ENCODE results near the gene TAF1B.

TAF1B gene

DNA sequence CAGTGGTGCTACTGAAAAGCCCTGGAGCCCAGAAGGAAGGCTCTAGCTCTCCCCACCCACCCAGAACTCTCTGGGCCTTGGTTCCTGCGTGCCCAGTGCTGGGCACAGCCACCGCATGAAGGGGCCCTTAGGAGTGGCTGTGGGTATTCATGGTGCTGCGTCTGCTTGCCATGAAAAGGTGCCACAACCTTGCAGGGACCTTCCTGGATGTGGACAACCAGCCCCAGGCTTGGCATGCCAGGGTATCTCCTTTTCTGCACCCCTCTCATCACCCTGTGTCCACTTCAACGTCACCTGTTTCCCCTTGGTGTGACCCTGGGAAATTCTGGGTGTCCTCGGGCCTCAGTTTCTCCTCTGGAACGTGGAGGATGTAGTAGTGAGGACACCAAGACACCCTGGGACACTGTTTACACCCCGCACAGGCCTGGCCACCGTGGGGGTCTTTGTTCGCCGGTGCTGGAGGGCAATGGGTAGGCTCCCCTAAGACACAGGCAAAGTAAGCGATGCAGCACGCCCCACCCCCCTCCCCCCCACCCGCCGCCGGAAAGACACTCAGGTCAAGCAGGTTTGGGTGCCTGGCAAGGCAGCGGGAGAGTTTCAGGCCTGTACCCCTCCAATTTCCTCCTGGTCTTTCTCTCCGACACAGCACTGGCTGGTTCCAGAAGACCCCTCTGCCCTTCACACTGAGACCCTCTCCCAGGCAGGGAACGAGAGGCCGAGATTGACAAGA lies 34.8 kb upstream of the TAF1B start:
- no peak overlapping the region for H3K27ac ChIP-seq (ENCODE audit: insufficient read depth in 1 of 2, low read depth in 1 of 2, low read length in 2 of 2, poor library complexity in 1 of 2, severe bottlenecking in 2 of 2)
- DNase-seq = no peak
- ChIA-PET POLR2A (no interaction called here), CTCF (no interaction called here)
- H3K4me1 ChIP-seq (ENCODE audit: control extremely low read depth in 1 of 4, control insufficient read depth in 4 of 4, insufficient read depth in 4 of 4, low read length in 3 of 4) = peaks cover 0 to 5% (median 3%) of the 10 kb centered on the region in 4 experiments
- no peaks in the 10 kb centered on the region for H3K36me3 ChIP-seq (ENCODE audit: control insufficient read depth in 4 of 4, insufficient read depth in 4 of 4, low read length in 3 of 4)
- WGBS (ENCODE audit: insufficient coverage) = 98% methylated on average over 9 of the region's 19 CpGs
- no peak overlapping the region for H3K4me3 ChIP-seq (ENCODE audit: control insufficient read depth in 1 of 7, extremely low read depth in 1 of 7, insufficient read depth in 4 of 7, low read depth in 2 of 7, low read length in 6 of 7)
- no peaks in the 10 kb centered on the region for H3K27me3 ChIP-seq (replicated peaks in 2 of 5; ENCODE audit: control insufficient read depth in 4 of 5, insufficient read depth in 5 of 5, low read length in 4 of 5)
- peaks cover 0 to 2% (median 0%) of the 10 kb centered on the region in 5 experiments for H3K9me3 ChIP-seq (ENCODE audit: control extremely low read depth in 1 of 5, control insufficient read depth in 4 of 5, insufficient read depth in 2 of 5, low read depth in 1 of 5, low read length in 4 of 5)

DNA sequence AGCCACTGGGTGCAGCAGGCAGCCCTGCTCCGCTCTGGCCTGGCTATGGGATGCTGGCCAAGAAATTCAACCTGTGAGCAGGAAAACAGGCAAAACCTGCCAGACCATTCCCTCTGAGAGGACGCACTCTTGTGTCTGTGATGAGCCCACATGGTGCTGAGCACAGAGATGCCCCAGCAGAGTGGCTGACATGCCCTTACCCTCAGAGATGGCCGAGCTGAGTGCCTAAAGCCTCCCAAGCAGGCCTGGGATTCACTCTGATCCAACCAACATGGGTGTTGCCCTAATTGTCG lies 34.3 kb upstream of the TAF1B start:
- Histone ChIP-seq H3K36me3 (ENCODE audit: control insufficient read depth in 4 of 4, insufficient read depth in 4 of 4, low read length in 3 of 4) (no peaks in the 10 kb centered on the region), H3K4me3 (ENCODE audit: control insufficient read depth in 1 of 7, extremely low read depth in 1 of 7, insufficient read depth in 4 of 7, low read depth in 2 of 7, low read length in 6 of 7) (no peak overlapping the region), H3K27ac (ENCODE audit: insufficient read depth in 1 of 2, low read depth in 1 of 2, low read length in 2 of 2, poor library complexity in 1 of 2, severe bottlenecking in 2 of 2) (no peak overlapping the region), H3K27me3 (replicated peaks in 2 of 5; ENCODE audit: control insufficient read depth in 4 of 5, insufficient read depth in 5 of 5, low read length in 4 of 5) (no peaks in the 10 kb centered on the region), H3K9me3 (ENCODE audit: control extremely low read depth in 1 of 5, control insufficient read depth in 4 of 5, insufficient read depth in 2 of 5, low read depth in 1 of 5, low read length in 4 of 5) (peaks cover 0 to 2% (median 0%) of the 10 kb centered on the region in 5 experiments), H3K4me1 (ENCODE audit: control extremely low read depth in 1 of 4, control insufficient read depth in 4 of 4, insufficient read depth in 4 of 4, low read length in 3 of 4) (peaks cover 0 to 7% (median 6%) of the 10 kb centered on the region in 4 experiments)
- POLR2A ChIA-PET = no interaction called here
- WGBS (ENCODE audit: insufficient coverage) = 91% methylated on average over 4 of the region's 4 CpGs
- CTCF ChIA-PET = no interaction called here
- no peak for DNase-seq

DNA sequence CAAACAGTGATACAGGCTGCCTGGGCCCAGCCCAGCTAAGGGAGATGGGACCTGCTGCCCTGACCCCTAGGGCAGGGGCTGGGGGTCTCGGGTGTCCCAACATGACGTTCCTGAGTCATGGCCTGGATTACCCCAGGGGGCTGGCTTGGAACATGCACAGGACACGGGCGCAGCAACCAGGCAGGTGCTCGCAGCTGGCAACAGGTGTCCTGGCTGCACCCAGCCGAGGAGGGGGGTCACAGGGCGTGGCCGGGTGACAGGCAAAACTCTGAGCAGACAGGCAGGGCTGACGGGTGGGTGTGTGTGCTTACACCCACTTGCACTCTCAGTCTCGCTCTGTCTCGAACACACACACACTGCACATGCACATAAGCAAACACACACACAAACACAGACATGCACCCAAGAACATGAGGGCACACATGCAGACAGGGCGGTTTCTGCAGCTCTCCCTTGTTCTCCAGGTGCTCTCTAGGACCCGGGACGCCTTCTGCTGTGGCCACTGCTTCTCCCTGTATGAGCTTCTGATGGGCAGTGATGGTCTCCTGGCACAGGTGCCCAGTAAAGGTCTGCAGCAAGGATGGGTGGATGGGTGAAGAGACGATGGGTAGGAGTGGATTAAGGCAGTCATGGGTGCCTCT lies 33.7 kb upstream of the TAF1B start:
- ChIA-PET CTCF (interaction anchor here (1.0 to 6.5 kb wide), 2 partner anchors 9 to 175 kb away, joined by 3 to 48 read pairs; no protein-coding TSS in a partner anchor), POLR2A (no interaction called here)
- Histone ChIP-seq H3K27ac (ENCODE audit: insufficient read depth in 1 of 2, low read depth in 1 of 2, low read length in 2 of 2, poor library complexity in 1 of 2, severe bottlenecking in 2 of 2) (no peak overlapping the region), H3K27me3 (replicated peaks in 2 of 5; ENCODE audit: control insufficient read depth in 4 of 5, insufficient read depth in 5 of 5, low read length in 4 of 5) (peaks cover 0 to 3% (median 0%) of the 10 kb centered on the region in 5 experiments), H3K36me3 (ENCODE audit: control insufficient read depth in 4 of 4, insufficient read depth in 4 of 4, low read length in 3 of 4) (no peaks in the 10 kb centered on the region), H3K9me3 (ENCODE audit: control extremely low read depth in 1 of 5, control insufficient read depth in 4 of 5, insufficient read depth in 2 of 5, low read depth in 1 of 5, low read length in 4 of 5) (no peaks in the 10 kb centered on the region), H3K4me1 (ENCODE audit: control extremely low read depth in 1 of 4, control insufficient read depth in 4 of 4, insufficient read depth in 4 of 4, low read length in 3 of 4) (peaks cover 0 to 9% (median 7%) of the 10 kb centered on the region in 4 experiments), H3K4me3 (ENCODE audit: control insufficient read depth in 1 of 7, extremely low read depth in 1 of 7, insufficient read depth in 4 of 7, low read depth in 2 of 7, low read length in 6 of 7) (no peak overlapping the region)
- DNase-seq = no peak
- WGBS (ENCODE audit: insufficient coverage) = 99% methylated on average over 11 of the region's 15 CpGs

DNA sequence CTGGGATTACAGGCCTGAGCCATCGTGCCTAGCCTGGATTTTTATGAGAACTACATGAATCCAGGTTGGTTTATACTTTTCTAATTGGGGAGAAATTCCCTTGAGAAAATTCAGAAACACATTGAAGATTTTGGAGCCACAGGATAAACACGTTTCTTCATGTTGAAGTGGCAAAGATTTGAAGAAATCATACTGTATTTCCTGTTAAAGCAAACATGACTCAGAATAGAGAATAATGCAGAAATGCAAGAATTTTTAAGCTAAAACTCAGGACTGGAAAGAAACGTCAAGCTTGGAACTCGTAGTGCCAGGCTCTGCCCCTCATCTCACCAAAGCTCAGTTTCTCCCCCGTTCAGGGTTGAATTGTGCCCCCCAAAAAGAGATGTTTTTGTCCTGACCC lies 32.1 kb upstream of the TAF1B start:
- Histone ChIP-seq H3K9me3 (ENCODE audit: control extremely low read depth in 1 of 5, control insufficient read depth in 4 of 5, insufficient read depth in 2 of 5, low read depth in 1 of 5, low read length in 4 of 5) (no peaks in the 10 kb centered on the region), H3K27me3 (replicated peaks in 2 of 5; ENCODE audit: control insufficient read depth in 4 of 5, insufficient read depth in 5 of 5, low read length in 4 of 5) (peaks cover 0 to 5% (median 0%) of the 10 kb centered on the region in 5 experiments), H3K27ac (ENCODE audit: insufficient read depth in 1 of 2, low read depth in 1 of 2, low read length in 2 of 2, poor library complexity in 1 of 2, severe bottlenecking in 2 of 2) (no peak overlapping the region), H3K4me3 (ENCODE audit: control insufficient read depth in 1 of 7, extremely low read depth in 1 of 7, insufficient read depth in 4 of 7, low read depth in 2 of 7, low read length in 6 of 7) (no peak overlapping the region), H3K36me3 (ENCODE audit: control insufficient read depth in 4 of 4, insufficient read depth in 4 of 4, low read length in 3 of 4) (no peaks in the 10 kb centered on the region), H3K4me1 (ENCODE audit: control extremely low read depth in 1 of 4, control insufficient read depth in 4 of 4, insufficient read depth in 4 of 4, low read length in 3 of 4) (peaks cover 0 to 14% (median 12%) of the 10 kb centered on the region in 4 experiments)
- ChIA-PET POLR2A (no interaction called here), CTCF (interaction anchor here (6.5 to 6.9 kb wide), 2 partner anchors 10 to 236 kb away, joined by 48 to 71 read pairs; partner anchors contain the start of gene KLF11)
- DNase-seq = no peak
- 94% methylated on average over 5 of the region's 5 CpGs for WGBS (ENCODE audit: insufficient coverage)

DNA sequence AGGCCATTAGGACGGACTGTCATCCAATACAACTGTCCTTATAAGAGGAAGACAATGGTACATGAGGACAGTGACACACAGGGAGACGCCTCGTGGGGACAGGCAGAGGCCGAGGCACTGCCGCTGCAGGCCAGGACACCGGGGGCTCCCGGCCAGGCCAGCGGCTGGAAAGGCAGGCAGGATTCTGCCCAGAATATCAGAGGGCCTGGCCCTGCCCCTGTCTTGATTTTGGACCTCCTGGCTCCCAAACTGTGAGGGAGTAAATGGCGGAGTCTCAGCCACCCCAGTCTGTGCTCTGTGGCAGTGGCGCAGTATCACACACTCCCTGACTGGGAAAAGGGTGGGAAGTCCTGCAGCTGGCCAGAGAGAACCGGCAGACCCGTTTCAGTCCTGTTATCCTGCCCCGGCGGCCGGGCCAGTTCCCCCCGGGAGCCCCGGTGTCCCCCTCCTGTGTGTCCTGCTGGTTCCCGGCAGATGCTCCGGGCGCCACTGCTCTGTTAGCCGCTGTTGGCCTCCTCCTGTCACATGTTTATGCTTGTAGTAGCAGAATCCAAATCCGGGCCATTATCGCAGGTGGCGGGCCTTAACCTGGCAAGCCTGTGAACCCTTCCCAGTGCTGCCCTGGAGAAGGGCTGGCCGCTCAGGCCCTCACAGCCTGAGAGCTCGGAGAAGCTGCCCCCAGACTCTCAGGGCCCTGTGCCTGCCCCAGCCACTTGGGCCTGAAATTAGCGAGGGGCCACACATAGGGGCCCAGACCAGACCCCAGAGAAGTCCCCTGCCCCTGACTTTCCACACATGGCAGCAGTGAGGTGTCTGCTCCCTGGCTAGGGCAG lies 31.4 kb upstream of the TAF1B start:
- Histone ChIP-seq H3K4me1 (ENCODE audit: control extremely low read depth in 1 of 4, control insufficient read depth in 4 of 4, insufficient read depth in 4 of 4, low read length in 3 of 4) (peaks cover 0 to 16% (median 14%) of the 10 kb centered on the region in 4 experiments), H3K27me3 (replicated peaks in 2 of 5; ENCODE audit: control insufficient read depth in 4 of 5, insufficient read depth in 5 of 5, low read length in 4 of 5) (peaks cover 0 to 5% (median 0%) of the 10 kb centered on the region in 5 experiments), H3K9me3 (ENCODE audit: control extremely low read depth in 1 of 5, control insufficient read depth in 4 of 5, insufficient read depth in 2 of 5, low read depth in 1 of 5, low read length in 4 of 5) (no peaks in the 10 kb centered on the region), H3K27ac (ENCODE audit: insufficient read depth in 1 of 2, low read depth in 1 of 2, low read length in 2 of 2, poor library complexity in 1 of 2, severe bottlenecking in 2 of 2) (no peak overlapping the region), H3K36me3 (ENCODE audit: control insufficient read depth in 4 of 4, insufficient read depth in 4 of 4, low read length in 3 of 4) (no peaks in the 10 kb centered on the region), H3K4me3 (ENCODE audit: control insufficient read depth in 1 of 7, extremely low read depth in 1 of 7, insufficient read depth in 4 of 7, low read depth in 2 of 7, low read length in 6 of 7) (no peak overlapping the region)
- ChIA-PET CTCF (interaction anchor here (1.3 to 6.9 kb wide), 6 partner anchors 11 to 257 kb away, joined by 3 to 71 read pairs (median 4); partner anchors contain the start of gene KLF11), POLR2A (no interaction called here)
- no peak for DNase-seq
- WGBS (ENCODE audit: insufficient coverage) = 94% methylated on average over 26 of the region's 27 CpGs

DNA sequence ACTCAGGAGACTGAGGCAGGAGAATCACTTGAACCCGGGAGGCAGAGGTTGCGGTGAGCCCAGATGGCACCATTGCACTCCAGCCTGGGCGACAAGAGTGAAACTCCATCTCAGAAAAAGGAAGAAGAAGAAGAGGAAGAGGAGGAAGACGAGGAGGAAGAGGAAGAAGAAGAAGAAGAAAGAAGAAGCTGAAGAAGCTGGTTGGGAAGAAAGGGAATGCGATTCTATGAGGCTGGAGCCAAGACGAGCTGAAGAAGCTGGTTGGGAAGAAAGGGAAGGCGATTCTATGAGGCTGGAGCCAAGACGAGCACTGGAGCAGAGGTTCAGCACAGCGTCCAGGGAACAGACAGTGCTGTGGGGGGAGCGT lies 30.3 kb upstream of the TAF1B start:
- WGBS (ENCODE audit: insufficient coverage) = 84% methylated on average over 10 of the region's 10 CpGs
- Histone ChIP-seq H3K4me3 (ENCODE audit: control insufficient read depth in 1 of 7, extremely low read depth in 1 of 7, insufficient read depth in 4 of 7, low read depth in 2 of 7, low read length in 6 of 7) (no peak overlapping the region), H3K9me3 (ENCODE audit: control extremely low read depth in 1 of 5, control insufficient read depth in 4 of 5, insufficient read depth in 2 of 5, low read depth in 1 of 5, low read length in 4 of 5) (no peaks in the 10 kb centered on the region), H3K4me1 (ENCODE audit: control extremely low read depth in 1 of 4, control insufficient read depth in 4 of 4, insufficient read depth in 4 of 4, low read length in 3 of 4) (peaks cover 0 to 16% (median 14%) of the 10 kb centered on the region in 4 experiments), H3K27me3 (replicated peaks in 2 of 5; ENCODE audit: control insufficient read depth in 4 of 5, insufficient read depth in 5 of 5, low read length in 4 of 5) (peaks cover 0 to 5% (median 0%) of the 10 kb centered on the region in 5 experiments), H3K36me3 (ENCODE audit: control insufficient read depth in 4 of 4, insufficient read depth in 4 of 4, low read length in 3 of 4) (no peaks in the 10 kb centered on the region), H3K27ac (ENCODE audit: insufficient read depth in 1 of 2, low read depth in 1 of 2, low read length in 2 of 2, poor library complexity in 1 of 2, severe bottlenecking in 2 of 2) (no peak overlapping the region)
- POLR2A ChIA-PET = no interaction called here
- CTCF ChIA-PET = interaction anchor here (0.8 to 6.9 kb wide), 15 partner anchors 8 to 306 kb away, joined by 3 to 71 read pairs (median 3); partner anchors contain the start of gene KLF11
- DNase-seq = no peak
